GM23338 (cell line): ENCODE data around the gene CHD8. TPM values are rescaled to one million over a fixed set of nuclear protein-coding genes. Genes with fewer than 3 reads are reported as not detected.

ENCODE experiments used
- ATAC-seq: fragments of 200-7000 bp; cut with Tn5 transposase; 3 replicates; pipeline ENCODE4 v1.9.1; 2020
- DNase-seq: peaks from one replicate; pipeline ENCODE4 v3.0.0-alpha.2; 2015; ENCODE audit warnings: low spot score
- H2AFZ ChIP-seq: fragments of 200-600 bp; sonication (generic); 2 replicates; pipeline ENCODE4 v1.8.0; 2016; ENCODE audit warnings: antibody characterized with exemption, mild to moderate bottlenecking, moderate library complexity
- H3F3A ChIP-seq: fragments of 200-600 bp; sonication (generic); replicated peaks from 2 replicates; pipeline ENCODE4 v1.8.0; 2017; ENCODE audit warnings: antibody characterized with exemption, mixed run types, low read depth
- H3K27ac ChIP-seq: fragments of 200-600 bp; sonication (generic); 2 replicates; pipeline ENCODE4 v1.6.1; 2016; ENCODE audit warnings: low read depth
- H3K27me3 ChIP-seq: fragments of 200-600 bp; sonication (generic); 2 replicates; pipeline ENCODE4 v1.8.0; 2016; ENCODE audit warnings: mild to moderate bottlenecking, mixed run types, moderate library complexity; ENCODE audit not compliant: insufficient read depth
- H3K36me3 ChIP-seq: fragments of 200-600 bp; sonication (generic); 2 replicates; pipeline ENCODE4 v1.8.0; 2016; ENCODE audit warnings: mild to moderate bottlenecking; ENCODE audit not compliant: insufficient read depth
- H3K4me1 ChIP-seq: fragments of 200-600 bp; sonication (generic); 2 replicates; pipeline ENCODE4 v1.8.0; 2016; ENCODE audit warnings: mild to moderate bottlenecking, moderate library complexity; ENCODE audit not compliant: insufficient read depth
- H3K4me2 ChIP-seq: fragments of 200-600 bp; sonication (generic); 2 replicates; pipeline ENCODE4 v1.7.1; 2017; ENCODE audit warnings: mixed run types
- H3K4me3 ChIP-seq: fragments of 200-600 bp; sonication (generic); 2 replicates; pipeline ENCODE4 v1.6.1; 2016; ENCODE audit warnings: mixed run types
- H3K79me2 ChIP-seq: fragments of 200-600 bp; sonication (generic); replicated peaks from 2 replicates; pipeline ENCODE4 v1.8.0; 2017; ENCODE audit warnings: mild to moderate bottlenecking; ENCODE audit not compliant: insufficient read depth
- H3K9me2 ChIP-seq: fragments of 200-600 bp; sonication (generic); 2 replicates; pipeline ENCODE4 v1.8.0; 2017; ENCODE audit not compliant: insufficient read depth
- H4K20me1 ChIP-seq: fragments of 200-600 bp; sonication (generic); replicated peaks from 2 replicates; pipeline ENCODE4 v1.8.0; 2017; ENCODE audit warnings: mild to moderate bottlenecking; ENCODE audit not compliant: insufficient read depth
- H3K27ac Mint-ChIP-seq: 2 replicates; pipeline ENCODE4 v1.8.0; 2020; ENCODE audit warnings: inconsistent platforms, mild to moderate bottlenecking, moderate library complexity, mixed read lengths
- H3K27me3 Mint-ChIP-seq: 3 replicates; pipeline ENCODE4 v1.8.0; 2022; ENCODE audit warnings: low read depth, mild to moderate bottlenecking, moderate library complexity, mixed read lengths, inconsistent platforms; ENCODE audit not compliant: insufficient read depth, poor library complexity
- H3K36me3 Mint-ChIP-seq: 3 replicates; pipeline ENCODE4 v1.8.0; 2021; ENCODE audit warnings: low read depth, mild to moderate bottlenecking, inconsistent platforms, moderate library complexity, mixed read lengths
- H3K4me1 Mint-ChIP-seq: 3 replicates; pipeline ENCODE4 v1.8.0; 2020; ENCODE audit warnings: mild to moderate bottlenecking, inconsistent platforms, mixed read lengths
- H3K4me3 Mint-ChIP-seq: 3 replicates; pipeline ENCODE4 v1.8.0; 2021; ENCODE audit warnings: moderate library complexity, mild to moderate bottlenecking, inconsistent platforms, mixed read lengths
- H3K9me3 Mint-ChIP-seq: 3 replicates; pipeline ENCODE4 v1.8.0; 2020; ENCODE audit warnings: moderate library complexity, mild to moderate bottlenecking, inconsistent platforms, mixed read lengths
- CREB1 ChIP-seq: fragments of 250-450 bp; sonication (Bioruptor Pico); IDR thresholded peaks from 2 replicates; pipeline ENCODE4 v1.5.0; 2020; ENCODE audit warnings: low read depth, mild to moderate bottlenecking, moderate library complexity
- EZH2phosphoT487 ChIP-seq: fragments of 200-600 bp; sonication (generic); IDR thresholded peaks from one replicate; pipeline ENCODE4 v1.8.1; 2018; ENCODE audit warnings: antibody characterized with exemption; ENCODE audit not compliant: unreplicated experiment
- POLR2AphosphoS5 ChIP-seq: IDR thresholded peaks from 2 replicates; pipeline ENCODE4 v1.6.1; 2016; ENCODE audit warnings: antibody characterized with exemption, low read depth
- STAT1 ChIP-seq: IDR thresholded peaks from one replicate; pipeline ENCODE4 v1.6.1; 2016; ENCODE audit warnings: antibody characterized with exemption; ENCODE audit not compliant: unreplicated experiment
- ZNF331 ChIP-seq: fragments of 250-450 bp; sonication (Bioruptor Pico); IDR thresholded peaks from 2 replicates; pipeline ENCODE4 v1.5.0; 2020; ENCODE audit warnings: low read depth, mild to moderate bottlenecking, moderate library complexity
- ZNF462 ChIP-seq: fragments of 250-450 bp; sonication (Bioruptor Pico); IDR thresholded peaks from 2 replicates; pipeline ENCODE4 v1.5.0; 2020; ENCODE audit warnings: mild to moderate bottlenecking, moderate library complexity
- polyA plus RNA-seq: library from polyadenylated mRNA; unstranded; fragments of >200 nt; fragmentation: Nextera tagmentation; extraction: Ambion mirVana; gene quantifications from 2 replicates; pipeline ENCODE4 v1.2.1, GENCODE V29; 2016
- total RNA-seq: library from RNA; depleted of rRNA; stranded (reverse); fragments of >200 nt; shearing (Covaris generic); gene quantifications from 2 replicates; pipeline ENCODE4 v1.2.3, GENCODE V29; 2014
- TF ChIP-seq, protein P1 (sequence below): IDR thresholded peaks from one replicate; pipeline ENCODE4 v1.6.1; 2018; ENCODE audit warnings: antibody characterized with exemption; ENCODE audit not compliant: unreplicated experiment

Gene CHD8
- total and polyA plus RNA-seq, 2 experiments from 2014 or later, result 96.2 to 129 TPM

DNA sequence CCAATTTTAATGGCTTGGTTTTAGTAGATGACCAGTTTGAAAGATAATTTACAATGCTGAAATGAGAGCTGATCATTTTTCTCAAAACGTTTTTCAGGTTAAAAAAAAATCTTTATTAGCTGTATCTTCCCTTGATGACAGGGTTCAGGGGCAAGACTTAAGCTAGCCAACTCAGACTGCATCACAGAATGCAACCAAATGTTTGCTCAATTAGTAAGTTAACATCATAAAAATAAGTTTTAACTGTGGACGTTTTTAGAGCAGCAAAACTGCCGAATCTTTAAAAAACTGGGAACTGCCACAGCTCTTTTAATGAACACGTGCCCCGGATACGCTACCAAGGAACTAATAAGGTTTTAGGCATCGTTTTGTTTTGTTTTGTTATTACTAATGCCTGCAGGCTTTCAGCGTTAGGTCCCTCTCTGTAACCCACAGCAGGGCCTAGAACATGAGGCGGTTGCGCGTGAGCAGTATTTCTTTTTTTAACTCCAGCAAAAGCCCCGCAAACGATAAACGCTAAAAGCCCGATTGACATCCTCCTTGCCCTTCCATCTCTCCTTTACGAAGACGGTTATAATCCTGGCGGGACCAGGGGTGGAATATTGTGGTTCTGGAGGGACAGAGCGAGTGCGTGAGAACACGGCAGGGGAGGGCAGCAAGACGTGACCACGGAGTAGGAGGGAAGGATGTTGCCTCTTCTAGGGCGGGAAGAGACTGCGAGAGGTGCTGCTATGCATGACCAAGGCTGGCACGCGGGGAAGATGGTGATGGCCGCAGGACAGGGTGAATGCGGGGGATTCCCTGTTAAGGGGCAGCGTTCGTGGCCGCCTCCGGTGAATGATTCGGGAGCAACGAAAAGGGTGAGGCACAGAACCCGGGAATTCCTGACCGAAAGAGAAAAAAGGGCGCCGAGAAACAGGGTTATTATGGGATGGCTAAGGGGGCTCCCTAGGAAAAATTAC, 72.8 kb downstream of the CHD8 start (continued):
- TF ChIP-seq ZNF462 (CRISPR knock-in tag), result no peak

GRCh38 chr14:21382095-21382494, 73.8 kb downstream of the CHD8 start:
- DNase-seq, result no peak
- Histone ChIP-seq H3K27me3 (no peaks in the 10 kb centered on the region), H3K4me3 (peak overlapping the region; percentile 87), H3K27ac (no peak overlapping the region), H3F3A (peaks cover 9% of the 10 kb centered on the region), H3K4me2 (peak overlapping the region; percentile 81), H3K9me2 (no peaks in the 10 kb centered on the region), H3K36me3 (no peaks in the 10 kb centered on the region; the same call in 1 of the 2 replicates), H4K20me1 (peaks cover 31% of the 10 kb centered on the region), H3K4me1 (peaks cover 3% of the 10 kb centered on the region; the same call in 1 of the 2 replicates), H3K79me2 (peaks cover 67% of the 10 kb centered on the region), H2AFZ (no peak overlapping the region)
- H3K36me3 Mint-ChIP-seq, result peaks cover 46% of the 10 kb centered on the region
- TF ChIP-seq POLR2AphosphoS5, result no peak
- H3K27me3 Mint-ChIP-seq, result peaks cover 16% of the 10 kb centered on the region
- H3K4me1 Mint-ChIP-seq, result peaks cover 10% of the 10 kb centered on the region
- no peak for ATAC-seq
- peak overlapping the region; percentile 73 for H3K27ac Mint-ChIP-seq
- H3K9me3 Mint-ChIP-seq, result no peaks in the 10 kb centered on the region
- peak overlapping the region; percentile 97 for H3K4me3 Mint-ChIP-seq

DNA sequence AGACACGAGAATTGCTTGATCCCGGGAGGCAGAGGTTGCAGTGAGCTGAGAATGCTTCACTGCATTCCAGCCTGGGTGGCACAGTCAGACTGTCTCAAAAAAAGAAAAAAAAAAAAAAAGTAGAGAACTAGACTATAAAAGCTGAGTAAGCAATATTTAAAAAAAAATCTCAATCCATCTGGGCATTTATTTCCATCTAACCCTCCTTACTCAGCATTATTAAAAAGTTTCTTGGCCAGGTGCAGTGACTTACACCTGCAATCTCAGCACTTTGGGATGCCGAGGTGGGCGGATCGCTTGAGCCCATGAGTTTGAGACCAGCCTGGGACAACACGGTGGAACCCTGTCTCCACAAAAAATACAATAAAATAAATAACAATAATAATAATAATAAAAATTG, 76.6 kb downstream of the CHD8 start:
- Mint-ChIP-seq H3K27ac (no peak overlapping the region), H3K4me1 (peaks cover 7% of the 10 kb centered on the region), H3K4me3 (no peak overlapping the region), H3K36me3 (peaks cover 35% of the 10 kb centered on the region), H3K27me3 (peaks cover 11% of the 10 kb centered on the region), H3K9me3 (no peaks in the 10 kb centered on the region)
- Histone ChIP-seq H2AFZ (no peak overlapping the region), H3K36me3 (no peaks in the 10 kb centered on the region; the same call in 1 of the 2 replicates), H3K9me2 (no peaks in the 10 kb centered on the region), H3K4me2 (no peak overlapping the region), H3K27ac (no peak overlapping the region), H3K4me1 (no peaks in the 10 kb centered on the region), H3K27me3 (no peaks in the 10 kb centered on the region), H3K79me2 (peaks cover 93% of the 10 kb centered on the region), H4K20me1 (peaks cover 52% of the 10 kb centered on the region), H3K4me3 (no peak overlapping the region), H3F3A (no peaks in the 10 kb centered on the region)
- ATAC-seq, result no peak
- DNase-seq, result no peak
- TF ChIP-seq, protein P1, sequence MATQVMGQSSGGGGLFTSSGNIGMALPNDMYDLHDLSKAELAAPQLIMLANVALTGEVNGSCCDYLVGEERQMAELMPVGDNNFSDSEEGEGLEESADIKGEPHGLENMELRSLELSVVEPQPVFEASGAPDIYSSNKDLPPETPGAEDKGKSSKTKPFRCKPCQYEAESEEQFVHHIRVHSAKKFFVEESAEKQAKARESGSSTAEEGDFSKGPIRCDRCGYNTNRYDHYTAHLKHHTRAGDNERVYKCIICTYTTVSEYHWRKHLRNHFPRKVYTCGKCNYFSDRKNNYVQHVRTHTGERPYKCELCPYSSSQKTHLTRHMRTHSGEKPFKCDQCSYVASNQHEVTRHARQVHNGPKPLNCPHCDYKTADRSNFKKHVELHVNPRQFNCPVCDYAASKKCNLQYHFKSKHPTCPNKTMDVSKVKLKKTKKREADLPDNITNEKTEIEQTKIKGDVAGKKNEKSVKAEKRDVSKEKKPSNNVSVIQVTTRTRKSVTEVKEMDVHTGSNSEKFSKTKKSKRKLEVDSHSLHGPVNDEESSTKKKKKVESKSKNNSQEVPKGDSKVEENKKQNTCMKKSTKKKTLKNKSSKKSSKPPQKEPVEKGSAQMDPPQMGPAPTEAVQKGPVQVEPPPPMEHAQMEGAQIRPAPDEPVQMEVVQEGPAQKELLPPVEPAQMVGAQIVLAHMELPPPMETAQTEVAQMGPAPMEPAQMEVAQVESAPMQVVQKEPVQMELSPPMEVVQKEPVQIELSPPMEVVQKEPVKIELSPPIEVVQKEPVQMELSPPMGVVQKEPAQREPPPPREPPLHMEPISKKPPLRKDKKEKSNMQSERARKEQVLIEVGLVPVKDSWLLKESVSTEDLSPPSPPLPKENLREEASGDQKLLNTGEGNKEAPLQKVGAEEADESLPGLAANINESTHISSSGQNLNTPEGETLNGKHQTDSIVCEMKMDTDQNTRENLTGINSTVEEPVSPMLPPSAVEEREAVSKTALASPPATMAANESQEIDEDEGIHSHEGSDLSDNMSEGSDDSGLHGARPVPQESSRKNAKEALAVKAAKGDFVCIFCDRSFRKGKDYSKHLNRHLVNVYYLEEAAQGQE, result no peak
- TF ChIP-seq STAT1, result no peak
- no peak for TF ChIP-seq CREB1 (CRISPR knock-in tag)
- no peak for TF ChIP-seq EZH2phosphoT487
- TF ChIP-seq ZNF331 (CRISPR knock-in tag), result no peak
